BE2C (cell line): ENCODE measurements around the gene PEX11G. TPM values are rescaled to one million over a fixed set of nuclear protein-coding genes. Genes with fewer than 3 reads are reported as not detected.
A peak's percentile ranks its signal among the peaks of the same experiment; 100 is the strongest.

Source experiments
- DNase-seq: peaks from one replicate; pipeline ENCODE4 v3.0.0-alpha.2; 2020
- H3K27me3 ChIP-seq: fragments of 250-450 bp; sonication (Bioruptor Pico); 2 replicates; pipeline ENCODE4 v1.5.1; 2020; ENCODE audit warnings: mild to moderate bottlenecking
- H3K36me3 ChIP-seq: fragments of 250-450 bp; sonication (Bioruptor Pico); 2 replicates; pipeline ENCODE4 v1.5.1; 2020; ENCODE audit warnings: mild to moderate bottlenecking
- H3K4me1 ChIP-seq: fragments of 250-450 bp; sonication (Bioruptor Pico); 2 replicates; pipeline ENCODE4 v1.5.1; 2020
- H3K4me3 ChIP-seq: 2 replicates; pipeline ENCODE4 v1.5.1; 2011; ENCODE audit warnings: low read depth, low read length
- H3K9me3 ChIP-seq: fragments of 250-450 bp; sonication (Bioruptor Pico); 2 replicates; pipeline ENCODE4 v1.5.1; 2020
- CTCF ChIP-seq: IDR thresholded peaks from 2 replicates; pipeline ENCODE4 v1.5.1; 2012; ENCODE audit warnings: mild to moderate bottlenecking, low read depth, low read length
- polyA plus RNA-seq: library from polyadenylated mRNA; unstranded; fragments of >200 nt; gene quantifications from one replicate; pipeline ENCODE4 v1.2.1, GENCODE V29; 2012; ENCODE audit warnings: low read depth, missing spikeins; ENCODE audit not compliant: insufficient read length, insufficient read depth

PEX11G gene
- polyA plus RNA-seq, result 0.97 TPM

GRCh38 chr19:7488736-7489353 lies at the start of gene PEX11G:
Gene PEX11G, minus strand, starts transcription at chr19:7489035. Its CDS starts 25 bp downstream, at chr19:7489010.
- H3K4me1 ChIP-seq, result peaks cover 5% of the 10 kb centered on the region
- no peaks in the 10 kb centered on the region for H3K9me3 ChIP-seq
- no peaks in the 10 kb centered on the region for H3K27me3 ChIP-seq
- peak within 1 kb of the TSS; percentile 46 for H3K4me3 ChIP-seq
- H3K36me3 ChIP-seq, result no peaks in the 10 kb centered on the region
- no peak for TF ChIP-seq CTCF
- peak; percentile 91 for DNase-seq

DNA sequence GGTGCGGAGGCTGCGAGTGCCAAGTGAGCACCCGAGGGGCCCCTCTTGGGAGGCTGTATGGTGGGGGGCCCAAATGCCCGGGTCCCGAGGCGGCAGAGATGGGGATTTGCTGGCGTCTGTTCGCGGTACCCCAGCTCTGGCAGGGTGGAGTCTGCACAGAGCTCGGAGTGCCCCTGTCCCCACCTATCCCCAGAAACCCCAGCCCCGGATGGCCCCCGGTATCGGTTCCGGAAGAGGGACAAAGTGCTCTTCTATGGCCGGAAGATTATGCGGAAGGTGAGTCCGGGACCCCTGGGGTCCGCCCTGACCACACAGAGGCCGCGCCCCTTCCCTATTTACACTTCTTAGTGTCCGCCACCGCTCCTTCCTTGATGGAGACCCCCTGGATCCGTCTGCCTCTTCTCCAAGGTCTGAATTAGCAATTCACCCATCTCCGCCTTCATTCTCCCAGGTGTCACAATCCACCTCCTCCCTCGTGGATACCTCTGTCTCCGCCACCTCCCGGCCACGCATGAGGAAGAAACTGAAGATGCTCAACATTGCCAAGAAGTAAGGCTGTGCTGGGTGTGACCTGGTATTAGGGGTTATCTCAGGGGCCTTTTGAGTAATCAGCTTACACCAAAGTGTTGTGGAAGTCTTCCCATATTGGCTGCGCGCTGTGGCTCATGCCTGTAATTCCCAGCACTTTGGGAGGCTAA lies 47.3 kb upstream of the PEX11G start:
- TF ChIP-seq CTCF, result no peak
- Histone ChIP-seq H3K4me3 (peak overlapping the region; percentile 88), H3K36me3 (no peaks in the 10 kb centered on the region), H3K9me3 (no peaks in the 10 kb centered on the region), H3K27me3 (no peaks in the 10 kb centered on the region), H3K4me1 (no peaks in the 10 kb centered on the region)
- no peak for DNase-seq

DNA sequence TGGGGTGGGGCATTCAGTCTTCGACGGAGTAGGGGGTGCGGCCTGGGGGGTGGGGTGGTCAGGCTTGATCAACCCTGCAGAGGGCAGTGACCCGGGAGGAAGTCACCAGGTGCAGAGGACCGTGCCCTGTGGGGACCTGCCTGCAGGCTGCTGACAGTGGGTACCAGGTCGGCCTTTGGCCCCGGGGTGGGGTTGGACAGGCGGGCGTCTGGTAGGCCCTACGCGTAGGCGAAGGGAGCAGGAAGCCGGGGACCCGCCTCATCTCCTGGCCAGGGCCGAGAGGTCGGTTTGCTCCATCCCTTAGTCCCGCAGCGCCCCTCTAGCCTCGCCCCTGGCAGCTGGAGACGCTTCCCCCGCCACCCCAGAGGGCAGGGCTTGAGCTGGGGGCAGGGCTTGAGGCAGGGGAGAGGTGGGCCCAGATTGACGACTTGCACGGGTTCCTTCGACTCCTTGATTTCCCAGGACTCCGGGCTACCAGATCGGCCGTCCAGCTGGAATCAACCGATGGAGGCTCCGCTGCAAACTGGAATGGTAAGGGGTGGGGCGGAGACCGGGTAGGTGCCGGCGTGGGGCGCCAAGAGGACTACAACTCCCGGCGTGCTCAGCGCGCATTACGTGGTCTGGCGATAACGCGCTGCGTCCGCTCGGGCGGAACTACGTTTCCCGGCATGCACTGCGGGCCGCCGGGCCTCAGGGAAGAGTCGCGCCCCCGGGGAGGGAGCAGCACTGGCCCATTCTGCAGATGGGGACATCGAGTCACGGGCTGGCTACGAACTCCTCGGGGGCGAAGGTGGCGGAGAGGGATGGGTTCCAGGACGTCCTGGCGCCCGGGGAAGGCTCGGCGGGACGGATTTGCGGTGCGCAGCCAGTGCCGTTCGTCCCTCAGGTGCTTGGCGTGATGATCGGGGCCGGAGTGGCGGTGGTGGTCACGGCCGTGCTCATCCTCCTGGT lies 46.5 kb upstream of the PEX11G start, which contains the start of gene PNPLA6:
Gene PNPLA6 (plus strand): TSS at position 671 of the 951 bp plus-strand sequence. CDS start 72 bp downstream, at position 743.
- Histone ChIP-seq H3K4me3 (peak within 1 kb of the TSS; percentile 88), H3K27me3 (no peaks in the 10 kb centered on the region), H3K4me1 (no peaks in the 10 kb centered on the region), H3K36me3 (no peaks in the 10 kb centered on the region), H3K9me3 (no peaks in the 10 kb centered on the region)
- peak; percentile 96 for DNase-seq
- no peak for TF ChIP-seq CTCF

GRCh38 chr19:7534531-7535046 lies 45.8 kb upstream of the PEX11G start:
- Histone ChIP-seq H3K36me3 (no peaks in the 10 kb centered on the region; the same call in 1 of the 2 replicates), H3K4me3 (peak overlapping the region; percentile 88), H3K9me3 (no peaks in the 10 kb centered on the region), H3K27me3 (no peaks in the 10 kb centered on the region), H3K4me1 (no peaks in the 10 kb centered on the region)
- peak; percentile 71 for DNase-seq
- peak; percentile 18; the same call in 1 of the 2 replicates for TF ChIP-seq CTCF

DNA sequence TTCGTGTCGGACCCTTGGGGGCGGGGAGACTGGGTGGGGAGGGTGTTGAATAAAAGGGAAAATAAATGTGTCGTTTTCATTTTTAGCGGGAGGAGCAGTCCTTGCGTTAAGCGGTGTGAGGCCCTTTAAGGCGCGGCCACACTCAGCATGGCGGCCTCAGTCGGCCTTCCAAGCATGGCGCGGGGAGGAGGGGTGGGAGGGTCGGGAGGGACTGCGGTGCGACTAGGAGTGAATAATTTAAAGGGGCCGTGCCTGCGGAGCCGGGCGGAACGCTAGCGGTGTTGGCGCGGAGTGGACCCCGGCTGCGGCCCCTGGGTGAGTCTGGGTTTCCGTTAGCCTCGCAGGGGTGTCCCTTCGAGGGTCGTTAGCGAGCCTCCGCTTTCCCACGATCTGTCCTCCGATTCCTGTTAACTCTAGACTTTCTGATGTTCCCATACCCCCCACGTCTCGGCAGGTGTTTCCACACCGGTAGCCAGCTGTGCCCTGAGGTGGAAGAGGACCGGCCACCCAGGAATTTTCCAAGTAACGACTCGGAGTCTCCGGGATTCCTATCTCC lies 45.2 kb upstream of the PEX11G start:
- Histone ChIP-seq H3K4me1 (no peaks in the 10 kb centered on the region), H3K27me3 (no peaks in the 10 kb centered on the region), H3K4me3 (peak overlapping the region; percentile 88), H3K36me3 (no peaks in the 10 kb centered on the region; the same call in 1 of the 2 replicates), H3K9me3 (no peaks in the 10 kb centered on the region)
- no peak for TF ChIP-seq CTCF
- peak; percentile 85 for DNase-seq
